ENCODE results near the gene UQCRFS1. TPM values are rescaled to one million over a fixed set of nuclear protein-coding genes. Genes with fewer than 3 reads are reported as not detected.

The UQCRFS1 gene
- total RNA-seq, 3 donors from 2014 or later = 26.9 to 33.1 (median 27.1) TPM

DNA sequence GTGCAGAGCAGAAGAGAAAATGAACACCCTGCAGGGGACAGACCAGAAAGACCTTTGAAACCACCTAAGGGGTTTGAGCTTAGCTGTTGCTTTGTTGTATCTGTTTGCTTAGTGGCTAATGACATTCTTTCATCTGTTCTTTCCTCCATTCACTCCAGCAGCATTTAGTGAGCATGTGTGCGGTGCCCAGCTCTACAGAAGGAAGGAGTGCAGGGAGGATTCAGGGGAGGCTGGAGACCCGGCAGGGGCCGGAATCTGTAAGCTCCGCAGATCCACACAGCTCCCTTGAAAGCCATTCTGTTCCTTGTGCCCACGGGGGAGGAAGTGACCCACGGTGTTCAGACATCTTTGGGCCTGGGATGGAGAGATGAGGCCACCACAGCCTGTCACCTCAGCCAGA lies 27.5 kb downstream of the UQCRFS1 start:
- DNase-seq (ENCODE audit: low spot score in 2 of 2) = no peak
- intact Hi-C loops (cut with DNase I; ENCODE audit: low total_unique reads) = no loop called here
- no peak for TF ChIP-seq POLR2A (IDR thresholded peaks at IDR 0.05)
- no peak for TF ChIP-seq POLR2AphosphoS5 (IDR thresholded peaks at IDR 0.05)
- TF ChIP-seq, protein P1, sequence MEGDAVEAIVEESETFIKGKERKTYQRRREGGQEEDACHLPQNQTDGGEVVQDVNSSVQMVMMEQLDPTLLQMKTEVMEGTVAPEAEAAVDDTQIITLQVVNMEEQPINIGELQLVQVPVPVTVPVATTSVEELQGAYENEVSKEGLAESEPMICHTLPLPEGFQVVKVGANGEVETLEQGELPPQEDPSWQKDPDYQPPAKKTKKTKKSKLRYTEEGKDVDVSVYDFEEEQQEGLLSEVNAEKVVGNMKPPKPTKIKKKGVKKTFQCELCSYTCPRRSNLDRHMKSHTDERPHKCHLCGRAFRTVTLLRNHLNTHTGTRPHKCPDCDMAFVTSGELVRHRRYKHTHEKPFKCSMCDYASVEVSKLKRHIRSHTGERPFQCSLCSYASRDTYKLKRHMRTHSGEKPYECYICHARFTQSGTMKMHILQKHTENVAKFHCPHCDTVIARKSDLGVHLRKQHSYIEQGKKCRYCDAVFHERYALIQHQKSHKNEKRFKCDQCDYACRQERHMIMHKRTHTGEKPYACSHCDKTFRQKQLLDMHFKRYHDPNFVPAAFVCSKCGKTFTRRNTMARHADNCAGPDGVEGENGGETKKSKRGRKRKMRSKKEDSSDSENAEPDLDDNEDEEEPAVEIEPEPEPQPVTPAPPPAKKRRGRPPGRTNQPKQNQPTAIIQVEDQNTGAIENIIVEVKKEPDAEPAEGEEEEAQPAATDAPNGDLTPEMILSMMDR (IDR thresholded peaks at IDR 0.05) = no peak
- H3K27me3 ChIP-seq = peaks cover 0 to 6% of the 10 kb centered on the region in 2 donors
- H3K27ac ChIP-seq = no peak overlapping the region
- H3K36me3 ChIP-seq = no peaks in the 10 kb centered on the region
- no peaks in the 10 kb centered on the region for H3K4me1 ChIP-seq
- H3K9me3 ChIP-seq = no peaks in the 10 kb centered on the region
- H3K4me3 ChIP-seq = no peak overlapping the region

DNA sequence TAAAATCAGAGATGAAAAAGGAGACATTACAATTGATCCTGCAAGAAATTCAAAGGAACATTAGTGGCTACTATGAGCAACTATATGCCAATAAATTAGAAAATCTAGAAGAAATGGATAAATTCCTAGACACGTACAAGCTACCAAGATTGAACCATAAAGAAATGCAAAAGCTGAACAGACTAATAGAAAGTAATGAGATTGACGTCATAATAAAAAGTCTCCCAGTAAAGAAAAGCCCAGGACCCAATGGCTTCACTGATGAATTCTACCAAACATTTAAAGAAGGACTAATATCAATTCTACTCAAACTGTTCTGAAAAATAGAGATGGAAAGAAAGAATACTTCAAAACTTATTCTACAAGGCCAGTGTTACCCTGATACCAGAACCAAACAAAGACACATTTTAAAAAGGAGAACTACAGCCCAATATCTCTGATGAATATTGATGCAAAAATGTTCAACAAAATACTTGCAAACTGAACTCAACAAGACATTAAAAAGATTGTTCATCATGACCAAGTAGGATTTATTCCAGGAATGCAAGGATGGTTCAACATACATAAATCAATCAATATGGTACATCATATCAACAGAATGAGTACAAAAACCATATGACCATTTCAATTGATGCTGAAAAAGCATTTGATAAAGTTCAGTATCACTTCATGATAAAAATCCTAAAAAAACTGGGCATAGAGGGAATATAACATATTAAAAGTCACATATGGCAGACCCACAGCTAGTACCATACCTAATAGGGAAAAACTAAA lies 35.8 kb downstream of the UQCRFS1 start:
- intact Hi-C loops (cut with DNase I; ENCODE audit: low total_unique reads) = no loop called here
- TF ChIP-seq, protein P1 (IDR thresholded peaks at IDR 0.05) = no peak
- TF ChIP-seq POLR2AphosphoS5 (IDR thresholded peaks at IDR 0.05) (no peak), POLR2A (IDR thresholded peaks at IDR 0.05) (no peak)
- Histone ChIP-seq H3K4me1 (no peaks in the 10 kb centered on the region), H3K27me3 (no peaks in the 10 kb centered on the region), H3K4me3 (no peak overlapping the region), H3K9me3 (peaks cover 21 to 58% of the 10 kb centered on the region in 2 donors), H3K27ac (no peak overlapping the region), H3K36me3 (no peaks in the 10 kb centered on the region)
- DNase-seq (ENCODE audit: low spot score in 2 of 2) = no peak

DNA sequence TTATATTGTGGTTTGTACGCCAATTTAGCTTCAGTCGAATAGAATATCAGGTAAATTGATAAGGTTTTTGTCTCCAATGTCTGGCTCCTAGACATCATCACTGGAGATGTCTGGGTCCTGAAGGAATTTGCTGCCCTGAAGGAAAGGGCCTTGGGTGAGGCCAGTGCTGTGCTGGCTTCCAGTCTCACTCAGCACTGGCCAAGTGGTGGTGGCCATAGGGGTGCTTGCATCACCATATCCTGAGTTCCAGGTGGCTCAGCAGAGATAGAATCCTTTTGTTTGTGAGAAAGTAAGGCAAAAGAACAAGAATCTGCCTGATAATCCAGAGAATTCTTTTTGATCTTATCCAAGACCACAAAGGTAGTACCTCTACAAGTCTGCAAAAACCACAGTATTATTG lies 39.1 kb downstream of the UQCRFS1 start:
- TF ChIP-seq, protein P1 (IDR thresholded peaks at IDR 0.05) = no peak
- TF ChIP-seq POLR2A (IDR thresholded peaks at IDR 0.05) = no peak
- no peak for TF ChIP-seq POLR2AphosphoS5 (IDR thresholded peaks at IDR 0.05)
- no peak overlapping the region for H3K4me3 ChIP-seq
- peaks cover 18 to 58% of the 10 kb centered on the region in 2 donors for H3K9me3 ChIP-seq
- no peaks in the 10 kb centered on the region for H3K27me3 ChIP-seq
- DNase-seq (ENCODE audit: low spot score in 2 of 2) = no peak
- H3K27ac ChIP-seq = no peak overlapping the region
- H3K4me1 ChIP-seq = no peaks in the 10 kb centered on the region
- intact Hi-C loops (cut with DNase I; ENCODE audit: low total_unique reads) = no loop called here
- H3K36me3 ChIP-seq = no peaks in the 10 kb centered on the region

DNA sequence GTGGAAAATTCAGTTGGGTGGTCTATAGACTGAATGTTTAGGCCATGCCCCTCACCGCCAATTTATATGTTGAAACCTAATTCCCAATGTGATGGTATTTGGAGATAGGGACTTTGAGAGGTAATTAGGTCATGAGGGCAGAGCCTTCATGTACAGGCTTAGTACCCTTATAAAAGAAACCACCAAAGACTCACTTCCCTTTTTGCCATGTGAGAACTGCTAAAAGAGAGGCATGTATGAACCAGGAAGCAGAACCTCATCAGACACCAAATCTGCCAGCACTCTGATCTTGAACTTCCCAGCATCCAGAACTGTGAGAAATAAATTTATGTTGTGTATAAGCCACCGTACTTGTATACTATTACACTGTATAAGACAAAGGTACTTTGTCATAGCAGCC lies 40.6 kb downstream of the UQCRFS1 start:
- H3K4me3 ChIP-seq = no peak overlapping the region
- H3K27me3 ChIP-seq = no peaks in the 10 kb centered on the region
- intact Hi-C loops (cut with DNase I; ENCODE audit: low total_unique reads) = no loop called here
- H3K27ac ChIP-seq = no peak overlapping the region
- peaks cover 6 to 44% of the 10 kb centered on the region in 2 donors for H3K9me3 ChIP-seq
- TF ChIP-seq, protein P1 (IDR thresholded peaks at IDR 0.05) = no peak
- TF ChIP-seq POLR2A (IDR thresholded peaks at IDR 0.05) (no peak), POLR2AphosphoS5 (IDR thresholded peaks at IDR 0.05) (no peak)
- no peak for DNase-seq (ENCODE audit: low spot score in 2 of 2)
- H3K36me3 ChIP-seq = no peaks in the 10 kb centered on the region
- no peaks in the 10 kb centered on the region for H3K4me1 ChIP-seq

DNA sequence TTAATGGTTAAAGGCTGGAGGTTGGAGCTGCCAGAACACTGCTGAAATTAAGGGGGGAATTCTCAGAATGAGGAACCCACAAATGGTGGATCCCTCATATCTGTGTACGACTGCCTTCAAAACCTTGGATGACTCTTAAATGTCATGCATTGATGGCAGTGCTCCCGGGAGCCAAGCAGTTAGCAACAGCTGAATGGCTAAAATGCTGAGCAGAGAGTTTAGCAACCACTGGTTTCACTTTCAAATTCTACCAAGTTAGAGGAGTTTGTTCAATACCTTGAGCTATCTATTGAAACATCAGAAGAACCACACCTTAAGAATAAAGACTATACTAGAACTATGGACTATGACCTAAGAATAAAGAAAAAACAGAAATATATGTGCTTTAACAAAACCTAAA lies 41.4 kb downstream of the UQCRFS1 start:
- Histone ChIP-seq H3K9me3 (peaks cover 3 to 36% of the 10 kb centered on the region in 2 donors), H3K4me3 (no peak overlapping the region), H3K4me1 (no peaks in the 10 kb centered on the region), H3K36me3 (no peaks in the 10 kb centered on the region), H3K27me3 (no peaks in the 10 kb centered on the region), H3K27ac (no peak overlapping the region)
- DNase-seq (ENCODE audit: low spot score in 2 of 2) = no peak
- TF ChIP-seq, protein P1 (IDR thresholded peaks at IDR 0.05) = no peak
- TF ChIP-seq POLR2AphosphoS5 (IDR thresholded peaks at IDR 0.05) (no peak), POLR2A (IDR thresholded peaks at IDR 0.05) (no peak)
- intact Hi-C loops (cut with DNase I; ENCODE audit: low total_unique reads) = no loop called here

Data from breast epithelium (tissue), 4 donors.